Stimulated activated CD8-positive, alpha-beta memory T cell treated with anti-CD3 and anti-CD28 coated beads, Interleukin-4, amount 100 ng/mL, for 1 hour (primary cell): ENCODE measurements around the gene C22orf39.
"Not testable (repeated sequence)": the region's sequence is repeated elsewhere in the genome, so short reads cannot be mapped to it uniquely, and the experiment has no call there.

ENCODE experiments used
- DNase-seq, 2 donors: peaks; one replicate each; pipeline ENCODE4 v3.0.0-alpha.2; 2020; ENCODE audit warnings: low read depth in 2 of 2, low spot score in 1 of 2

The C22orf39 gene

GRCh38 chr22:19454156-19454555, 6.6 kb upstream of the C22orf39 start:
- DNase-seq, result no peak

GRCh38 chr22:19453718-19454117, 6.2 kb upstream of the C22orf39 start:
- DNase-seq, result no peak

- no peak for DNase-seq
Measured at GRCh38 chr22:19451570-19451969, 4.1 kb upstream of the C22orf39 start.

GRCh38 chr22:19450363-19451175, 3.1 kb upstream of the C22orf39 start:
- DNase-seq, result no peak

GRCh38 chr22:19449422-19449767, 1.9 kb upstream of the C22orf39 start:
- no peak for DNase-seq

GRCh38 chr22:19448739-19449421, 1.4 kb upstream of the C22orf39 start:
- no peak for DNase-seq

- no peak for DNase-seq
Measured at GRCh38 chr22:19448076-19448607, 631 bp upstream of the C22orf39 start.

- no peak for DNase-seq
Measured at GRCh38 chr22:19446603-19447329, 745 bp downstream of the C22orf39 start.

GRCh38 chr22:19445279-19445982, 2.1 kb downstream of the C22orf39 start:
- DNase-seq, result not testable (repeated sequence)

GRCh38 chr22:19443544-19444211, 3.8 kb downstream of the C22orf39 start:
- no peak for DNase-seq

- DNase-seq, result no peak
Measured at GRCh38 chr22:19442166-19442565, 5.3 kb downstream of the C22orf39 start.

- DNase-seq, result no peak
Measured at GRCh38 chr22:19440411-19441195, 6.9 kb downstream of the C22orf39 start.

GRCh38 chr22:19438298-19438697, 9.2 kb downstream of the C22orf39 start:
- no peak for DNase-seq

GRCh38 chr22:19436444-19437161, 10.9 kb downstream of the C22orf39 start:
- DNase-seq, result not testable (repeated sequence)

GRCh38 chr22:19434829-19435580, 12.5 kb downstream of the C22orf39 start:
- no peak for DNase-seq

GRCh38 chr22:19434401-19434800, 13.1 kb downstream of the C22orf39 start:
- DNase-seq, result no peak

GRCh38 chr22:19432133-19432851, 15.2 kb downstream of the C22orf39 start, which contains the start of gene MRPL40:
Gene MRPL40, plus strand, starts transcription at chr22:19432545. Its CDS starts 10 bp downstream, at chr22:19432555.
- peak; percentile 66 to 75 for DNase-seq
